ENCODE data around the gene GRID2.

Gene GRID2

DNA sequence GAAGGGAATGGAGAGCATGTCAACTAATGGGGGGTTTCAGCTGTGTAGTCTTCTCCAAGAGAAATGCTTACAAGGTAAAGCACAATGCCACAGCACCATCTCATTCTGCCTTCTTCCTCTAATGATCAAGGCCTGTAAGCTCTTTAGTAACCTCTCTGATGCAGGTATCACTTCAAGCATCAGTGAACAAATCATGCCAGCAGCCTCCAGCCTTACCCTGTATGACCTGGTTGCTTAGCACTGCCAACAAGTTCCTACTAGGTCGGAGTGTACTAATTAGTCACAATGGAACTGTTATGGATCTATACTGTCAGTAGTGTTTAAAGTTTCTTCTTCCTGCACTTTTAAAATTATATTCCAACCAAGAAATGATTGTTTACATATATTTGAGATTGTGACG is 197.7 kb downstream of the GRID2 start:
- H3K9ac ChIP-seq (ENCODE audit: low read depth, low read length, poor library complexity), result no peak overlapping the region
- no peaks in the 10 kb centered on the region for H3K27me3 ChIP-seq (ENCODE audit: control insufficient read depth in 3 of 3, insufficient read depth in 3 of 3, low read depth in 1 of 3, low read length in 3 of 3)
- no peak overlapping the region for H2AK5ac ChIP-seq (ENCODE audit: low read depth, low read length)
- no peak overlapping the region for H3K18ac ChIP-seq (ENCODE audit: low read length)
- no peak overlapping the region for H2BK120ac ChIP-seq (ENCODE audit: low read depth, low read length)
- DNase-seq (ENCODE audit: low spot score), result no peak
- no peak overlapping the region for H3K4ac ChIP-seq (ENCODE audit: low read length)
- H2BK12ac ChIP-seq (ENCODE audit: low read length), result no peak overlapping the region
- H3K79me1 ChIP-seq (ENCODE audit: low read depth, low read length), result no peaks in the 10 kb centered on the region
- no peak overlapping the region for H2BK5ac ChIP-seq (ENCODE audit: low read length)
- no peak overlapping the region for H3K23ac ChIP-seq (ENCODE audit: low read depth, low read length, poor library complexity)
- H3K9me3 ChIP-seq (replicated peaks in 1 of 2; ENCODE audit: control insufficient read depth in 2 of 2, insufficient read depth in 1 of 2, low read depth in 1 of 2, low read length in 2 of 2), result no peaks in the 10 kb centered on the region
- H2BK15ac ChIP-seq (ENCODE audit: low read length), result no peak overlapping the region
- H3K4me3 ChIP-seq (ENCODE audit: low read length in 2 of 2), result no peak overlapping the region
- no peaks in the 10 kb centered on the region for H3K36me3 ChIP-seq (replicated peaks in 1 of 2; ENCODE audit: control insufficient read depth in 2 of 2, insufficient read depth in 2 of 2, low read length in 2 of 2)
- no CpG with 5 or more reads among the region's 2 CpGs for WGBS, 2 donors (ENCODE audit: extremely low coverage in 2 of 2, insufficient read length in 2 of 2, insufficient replicate concordance in 1 of 2)
- no peak overlapping the region for H2AFZ ChIP-seq (ENCODE audit: low read length)
- no peak overlapping the region for H3K4me2 ChIP-seq (ENCODE audit: insufficient read depth, low read length, poor library complexity, severe bottlenecking)
- H3K27ac ChIP-seq (replicated peaks; ENCODE audit: low read length), result peak overlapping the region; percentile 11
- H3K14ac ChIP-seq (ENCODE audit: low read length), result no peak overlapping the region
- H4K8ac ChIP-seq (ENCODE audit: low read depth, low read length), result no peak overlapping the region
- H4K91ac ChIP-seq (ENCODE audit: low read depth, low read length, poor library complexity), result no peak overlapping the region
- peaks cover 0 to 8% of the 10 kb centered on the region in 2 donors for H3K4me1 ChIP-seq (ENCODE audit: control insufficient read depth in 2 of 2, insufficient read depth in 1 of 2, low read depth in 1 of 2, low read length in 2 of 2)

DNA sequence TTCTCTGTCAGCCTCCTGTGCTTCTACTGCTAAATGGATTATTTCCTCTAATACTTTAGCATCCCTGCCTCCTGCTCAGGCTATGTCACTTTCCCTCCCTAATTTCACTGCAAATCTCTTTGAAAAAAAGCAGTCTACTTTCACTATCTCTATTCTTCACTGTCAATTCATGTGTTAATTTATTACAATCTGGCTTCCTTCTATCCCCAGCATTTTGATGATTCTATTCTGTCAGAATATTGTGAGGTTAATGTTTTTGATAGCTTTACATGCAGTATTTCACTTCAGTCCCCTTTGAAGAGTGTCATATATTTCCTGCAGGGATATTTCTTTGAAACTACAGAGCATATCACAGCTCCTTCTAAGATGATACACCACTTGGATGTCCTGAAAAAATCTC is 203.2 kb downstream of the GRID2 start:
- H3K79me1 ChIP-seq (ENCODE audit: low read depth, low read length), result no peaks in the 10 kb centered on the region
- no peak overlapping the region for H3K4me2 ChIP-seq (ENCODE audit: insufficient read depth, low read length, poor library complexity, severe bottlenecking)
- no peaks in the 10 kb centered on the region for H3K4me1 ChIP-seq (ENCODE audit: control insufficient read depth in 2 of 2, insufficient read depth in 1 of 2, low read depth in 1 of 2, low read length in 2 of 2)
- H2BK5ac ChIP-seq (ENCODE audit: low read length), result no peak overlapping the region
- H2AFZ ChIP-seq (ENCODE audit: low read length), result no peak overlapping the region
- H2BK15ac ChIP-seq (ENCODE audit: low read length), result no peak overlapping the region
- H3K18ac ChIP-seq (ENCODE audit: low read length), result no peak overlapping the region
- no peak overlapping the region for H3K4ac ChIP-seq (ENCODE audit: low read length)
- H3K14ac ChIP-seq (ENCODE audit: low read length), result no peak overlapping the region
- no peak overlapping the region for H2BK120ac ChIP-seq (ENCODE audit: low read depth, low read length)
- no peak overlapping the region for H2AK5ac ChIP-seq (ENCODE audit: low read depth, low read length)
- H3K9ac ChIP-seq (ENCODE audit: low read depth, low read length, poor library complexity), result no peak overlapping the region
- no peak overlapping the region for H3K23ac ChIP-seq (ENCODE audit: low read depth, low read length, poor library complexity)
- no peaks in the 10 kb centered on the region for H3K36me3 ChIP-seq (replicated peaks in 1 of 2; ENCODE audit: control insufficient read depth in 2 of 2, insufficient read depth in 2 of 2, low read length in 2 of 2)
- no peak overlapping the region for H4K91ac ChIP-seq (ENCODE audit: low read depth, low read length, poor library complexity)
- H3K27me3 ChIP-seq (ENCODE audit: control insufficient read depth in 3 of 3, insufficient read depth in 3 of 3, low read depth in 1 of 3, low read length in 3 of 3), result no peaks in the 10 kb centered on the region
- H3K27ac ChIP-seq (replicated peaks; ENCODE audit: low read length), result no peak overlapping the region
- H3K9me3 ChIP-seq (replicated peaks in 1 of 2; ENCODE audit: control insufficient read depth in 2 of 2, insufficient read depth in 1 of 2, low read depth in 1 of 2, low read length in 2 of 2), result no peaks in the 10 kb centered on the region
- H4K8ac ChIP-seq (ENCODE audit: low read depth, low read length), result no peak overlapping the region
- no peak for DNase-seq (ENCODE audit: low spot score)
- no peak overlapping the region for H3K4me3 ChIP-seq (ENCODE audit: low read length in 2 of 2)
- no peak overlapping the region for H2BK12ac ChIP-seq (ENCODE audit: low read length)

DNA sequence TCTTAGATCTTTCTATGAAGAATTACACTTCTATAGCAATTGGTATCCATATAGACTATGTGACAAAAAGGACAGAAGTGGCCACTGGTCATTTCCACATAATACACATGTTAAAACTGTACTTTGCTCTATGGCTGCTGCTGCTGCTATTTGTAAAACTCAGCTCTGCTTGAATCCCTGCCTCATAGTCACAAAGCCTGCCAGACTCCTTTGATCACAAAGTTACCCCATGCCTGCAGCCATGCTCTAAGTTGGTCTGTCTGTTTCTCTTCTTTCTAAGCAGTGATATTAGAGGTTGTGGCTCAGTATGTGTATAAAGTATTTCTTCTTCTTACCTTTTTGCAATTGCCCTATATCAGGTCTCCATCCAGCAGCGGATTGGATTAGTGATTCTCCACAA is 210.9 kb downstream of the GRID2 start:
- Histone ChIP-seq H2AFZ (ENCODE audit: low read length) (peak overlapping the region; percentile 61), H3K4me1 (ENCODE audit: control insufficient read depth in 2 of 2, insufficient read depth in 1 of 2, low read depth in 1 of 2, low read length in 2 of 2) (peaks cover 0 to 3% of the 10 kb centered on the region in 2 donors), H4K8ac (ENCODE audit: low read depth, low read length) (no peak overlapping the region), H3K23ac (ENCODE audit: low read depth, low read length, poor library complexity) (no peak overlapping the region), H3K9me3 (replicated peaks in 1 of 2; ENCODE audit: control insufficient read depth in 2 of 2, insufficient read depth in 1 of 2, low read depth in 1 of 2, low read length in 2 of 2) (no peaks in the 10 kb centered on the region), H3K4ac (ENCODE audit: low read length) (no peak overlapping the region), H3K27ac (replicated peaks; ENCODE audit: low read length) (no peak overlapping the region), H3K14ac (ENCODE audit: low read length) (no peak overlapping the region), H2BK15ac (ENCODE audit: low read length) (no peak overlapping the region), H2BK120ac (ENCODE audit: low read depth, low read length) (no peak overlapping the region), H3K4me2 (ENCODE audit: insufficient read depth, low read length, poor library complexity, severe bottlenecking) (no peak overlapping the region), H3K27me3 (ENCODE audit: control insufficient read depth in 3 of 3, insufficient read depth in 3 of 3, low read depth in 1 of 3, low read length in 3 of 3) (no peaks in the 10 kb centered on the region), H3K79me1 (ENCODE audit: low read depth, low read length) (no peaks in the 10 kb centered on the region), H4K91ac (ENCODE audit: low read depth, low read length, poor library complexity) (no peak overlapping the region), H3K36me3 (replicated peaks in 1 of 2; ENCODE audit: control insufficient read depth in 2 of 2, insufficient read depth in 2 of 2, low read length in 2 of 2) (no peaks in the 10 kb centered on the region), H2BK12ac (ENCODE audit: low read length) (no peak overlapping the region), H3K18ac (ENCODE audit: low read length) (no peak overlapping the region), H2BK5ac (ENCODE audit: low read length) (no peak overlapping the region), H3K4me3 (ENCODE audit: low read length in 2 of 2) (no peak overlapping the region), H3K9ac (ENCODE audit: low read depth, low read length, poor library complexity) (no peak overlapping the region), H2AK5ac (ENCODE audit: low read depth, low read length) (no peak overlapping the region)
- WGBS, 2 donors (ENCODE audit: extremely low coverage in 2 of 2, insufficient read length in 2 of 2, insufficient replicate concordance in 1 of 2), result no CpG with 5 or more reads among the region's 1 CpG
- no peak for DNase-seq (ENCODE audit: low spot score)

DNA sequence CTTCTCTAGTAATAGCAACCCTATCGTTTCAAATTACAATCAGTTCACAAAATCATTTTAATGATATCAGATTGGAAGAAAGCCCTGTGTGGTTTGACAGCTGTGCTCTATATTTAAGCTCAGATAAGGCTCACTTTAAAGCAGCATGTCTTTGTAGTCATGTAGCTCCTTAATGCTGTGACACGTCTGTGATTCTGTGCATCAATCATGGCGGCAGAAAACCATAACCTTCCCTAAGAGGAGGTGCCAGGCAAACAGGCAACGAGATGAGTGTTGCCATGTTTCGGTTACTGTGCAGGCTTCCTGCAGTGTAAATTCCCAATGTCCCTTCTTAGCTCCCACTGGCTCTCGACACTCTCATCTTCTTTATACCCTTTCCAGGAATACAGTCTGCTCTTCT is 212.7 kb downstream of the GRID2 start:
- Histone ChIP-seq H3K27me3 (ENCODE audit: control insufficient read depth in 3 of 3, insufficient read depth in 3 of 3, low read depth in 1 of 3, low read length in 3 of 3) (no peaks in the 10 kb centered on the region), H3K27ac (replicated peaks; ENCODE audit: low read length) (no peak overlapping the region), H2AFZ (ENCODE audit: low read length) (no peak overlapping the region), H3K4me2 (ENCODE audit: insufficient read depth, low read length, poor library complexity, severe bottlenecking) (no peak overlapping the region), H3K23ac (ENCODE audit: low read depth, low read length, poor library complexity) (no peak overlapping the region), H3K36me3 (replicated peaks in 1 of 2; ENCODE audit: control insufficient read depth in 2 of 2, insufficient read depth in 2 of 2, low read length in 2 of 2) (no peaks in the 10 kb centered on the region), H2BK120ac (ENCODE audit: low read depth, low read length) (no peak overlapping the region), H2BK12ac (ENCODE audit: low read length) (no peak overlapping the region), H3K4me1 (ENCODE audit: control insufficient read depth in 2 of 2, insufficient read depth in 1 of 2, low read depth in 1 of 2, low read length in 2 of 2) (peaks cover 0 to 13% of the 10 kb centered on the region in 2 donors), H3K4me3 (ENCODE audit: low read length in 2 of 2) (no peak overlapping the region), H3K9me3 (replicated peaks in 1 of 2; ENCODE audit: control insufficient read depth in 2 of 2, insufficient read depth in 1 of 2, low read depth in 1 of 2, low read length in 2 of 2) (no peaks in the 10 kb centered on the region), H4K91ac (ENCODE audit: low read depth, low read length, poor library complexity) (no peak overlapping the region), H4K8ac (ENCODE audit: low read depth, low read length) (no peak overlapping the region), H2AK5ac (ENCODE audit: low read depth, low read length) (no peak overlapping the region), H2BK5ac (ENCODE audit: low read length) (no peak overlapping the region), H3K14ac (ENCODE audit: low read length) (no peak overlapping the region), H3K79me1 (ENCODE audit: low read depth, low read length) (no peaks in the 10 kb centered on the region), H2BK15ac (ENCODE audit: low read length) (no peak overlapping the region), H3K9ac (ENCODE audit: low read depth, low read length, poor library complexity) (no peak overlapping the region), H3K18ac (ENCODE audit: low read length) (no peak overlapping the region), H3K4ac (ENCODE audit: low read length) (no peak overlapping the region)
- no peak for DNase-seq (ENCODE audit: low spot score)
- no CpG with 5 or more reads among the region's 6 CpGs for WGBS, 2 donors (ENCODE audit: extremely low coverage in 2 of 2, insufficient read length in 2 of 2, insufficient replicate concordance in 1 of 2)

All from neuronal stem cell (in vitro differentiated cells).